Transverse colon (tissue), 4 donors: ENCODE results near the gene OR2V1. TPM values are rescaled to one million over a fixed set of nuclear protein-coding genes. Genes with fewer than 3 reads are reported as not detected.

ENCODE experiments used
- DNase-seq: peaks from one replicate; pipeline ENCODE4 v3.0.0-alpha.2; 2019
- H3K27ac ChIP-seq, 4 donors: fragments of 200-600 bp; sonication (generic); 2 replicates each; pipeline ENCODE4 v1.5.1; 2016 to 2018; ENCODE audit warnings: inconsistent platforms in 4 of 4
- H3K27me3 ChIP-seq: fragments of 200-600 bp; sonication (generic); 2 replicates; pipeline ENCODE4 v1.5.1; 2017; ENCODE audit warnings: inconsistent platforms
- H3K36me3 ChIP-seq, 4 donors: fragments of 200-600 bp; sonication (generic); 2 replicates each; pipeline ENCODE4 v1.5.1; 2017 to 2019; ENCODE audit warnings: inconsistent platforms in 4 of 4
- H3K4me1 ChIP-seq, 4 donors: fragments of 200-600 bp; sonication (generic); 2 replicates each; pipeline ENCODE4 v1.5.1; 2017 to 2020; ENCODE audit warnings: inconsistent platforms in 4 of 4
- H3K4me3 ChIP-seq, 4 donors: fragments of 200-600 bp; sonication (generic); 1 replicate in 1 of 4; 2 replicates in 3 of 4; pipeline versions ENCODE4 v1.5.1 to v1.6.1; 2017 to 2019; ENCODE audit warnings: inconsistent platforms in 4 of 4
- H3K9me3 ChIP-seq, 2 donors: fragments of 200-600 bp; sonication (generic); 2 replicates each; pipeline ENCODE4 v1.5.1; 2017 to 2019; ENCODE audit warnings: inconsistent platforms in 2 of 2
- CTCF ChIP-seq, 5 experiments: fragments of 200-600 bp in 3 of 5; fragments of 450-650 bp in 2 of 5; sonication (generic) in 3 of 5; IDR thresholded peaks; 1 replicate in 2 of 5; 2 replicates in 3 of 5; pipeline ENCODE4 v1.5.1; 2016 to 2017; ENCODE audit warnings: antibody characterized with exemption in 5 of 5, inconsistent platforms in 3 of 5, mild to moderate bottlenecking in 2 of 5, moderate library complexity in 1 of 5
- EP300 ChIP-seq: sonication (generic); formaldehyde crosslinking; IDR thresholded peaks from one replicate; pipeline ENCODE4 v1.6.1; 2017; ENCODE audit warnings: antibody characterized with exemption, low read depth
- POLR2A ChIP-seq: fragments of 450-650 bp; IDR thresholded peaks from one replicate; pipeline ENCODE4 v1.6.1; 2016; ENCODE audit warnings: antibody characterized with exemption, mild to moderate bottlenecking, moderate library complexity
- POLR2AphosphoS5 ChIP-seq, 3 donors: sonication (generic); formaldehyde crosslinking; IDR thresholded peaks; one replicate each; pipeline ENCODE4 v1.6.1; 2016; ENCODE audit warnings: antibody characterized with exemption in 3 of 3
- WGBS, 2 donors: methylation state at CpG; one replicate each; pipeline ENCODE4 v1.1.5; 2018; ENCODE audit warnings: low coverage in 1 of 2; 5-methylcytosine and 5-hydroxymethylcytosine counted together
- in situ Hi-C, 4 donors: fragments of 200-750 bp; cut with MboI; loops; one replicate each; pipeline versions ENCODE4 v1.15.0 to v1.15.1; 2017; ENCODE audit warnings: low sequenced_read_pairs in 3 of 4, low pct_ligation_motif_present in 1 of 4, low pct_unique_long_range_greater_than_20kb in 1 of 4
- intact Hi-C: fragments of 100-400 bp; cut with DNase I; formaldehyde crosslinking; loops from one replicate; pipeline ENCODE4 v1.15.1; 2023; ENCODE audit warnings: low total_unique reads
- total RNA-seq, 4 donors: library from RNA; depleted of rRNA; stranded (reverse); fragments of >200 nt; gene quantifications; one replicate each; pipeline ENCODE4 v1.1.0, GENCODE V29; 2016

OR2V1 gene
- total RNA-seq, 4 donors from 2014 or later = not detected

GRCh38 chr5:181153814-181154213 is 22.8 kb upstream of the OR2V1 start:
- no peak overlapping the region for H3K4me3 ChIP-seq
- 57 to 67% methylated on average over 5 of the region's 5 CpGs for WGBS, 2 donors
- no peak for DNase-seq
- no peak overlapping the region for H3K27ac ChIP-seq
- TF ChIP-seq POLR2AphosphoS5 (IDR thresholded peaks at IDR 0.05) (no peak), EP300 (no peak), CTCF (IDR thresholded peaks at IDR 0.05) (no peak), POLR2A (no peak)
- no peaks in the 10 kb centered on the region for H3K36me3 ChIP-seq
- H3K27me3 ChIP-seq = peaks cover 26% of the 10 kb centered on the region
- no peaks in the 10 kb centered on the region for H3K4me1 ChIP-seq
- intact Hi-C loops = no loop called here
- in situ Hi-C loops = no loop called here
- H3K9me3 ChIP-seq = no peaks in the 10 kb centered on the region

- H3K9me3 ChIP-seq = no peaks in the 10 kb centered on the region
- peaks cover 36% of the 10 kb centered on the region for H3K27me3 ChIP-seq
- no peak for DNase-seq
- no peaks in the 10 kb centered on the region for H3K36me3 ChIP-seq
- WGBS, 2 donors = 72 to 90% methylated on average over 2 to 9 of the region's 9 CpGs
- TF ChIP-seq EP300 = no peak
- no peak for TF ChIP-seq POLR2A
- TF ChIP-seq POLR2AphosphoS5 (IDR thresholded peaks at IDR 0.05) = no peak
- TF ChIP-seq CTCF (IDR thresholded peaks at IDR 0.05) = no peak
- H3K27ac ChIP-seq = no peak overlapping the region
- in situ Hi-C loops = no loop called here
- H3K4me1 ChIP-seq = no peaks in the 10 kb centered on the region
- intact Hi-C loops = no loop called here
- H3K4me3 ChIP-seq = no peak overlapping the region
These were observed 21.4 kb upstream of the OR2V1 start for GRCh38 chr5:181152406-181152805.

- H3K9me3 ChIP-seq = no peaks in the 10 kb centered on the region
These were observed 20.2 kb upstream of the OR2V1 start for GRCh38 chr5:181151146-181151545.

DNA sequence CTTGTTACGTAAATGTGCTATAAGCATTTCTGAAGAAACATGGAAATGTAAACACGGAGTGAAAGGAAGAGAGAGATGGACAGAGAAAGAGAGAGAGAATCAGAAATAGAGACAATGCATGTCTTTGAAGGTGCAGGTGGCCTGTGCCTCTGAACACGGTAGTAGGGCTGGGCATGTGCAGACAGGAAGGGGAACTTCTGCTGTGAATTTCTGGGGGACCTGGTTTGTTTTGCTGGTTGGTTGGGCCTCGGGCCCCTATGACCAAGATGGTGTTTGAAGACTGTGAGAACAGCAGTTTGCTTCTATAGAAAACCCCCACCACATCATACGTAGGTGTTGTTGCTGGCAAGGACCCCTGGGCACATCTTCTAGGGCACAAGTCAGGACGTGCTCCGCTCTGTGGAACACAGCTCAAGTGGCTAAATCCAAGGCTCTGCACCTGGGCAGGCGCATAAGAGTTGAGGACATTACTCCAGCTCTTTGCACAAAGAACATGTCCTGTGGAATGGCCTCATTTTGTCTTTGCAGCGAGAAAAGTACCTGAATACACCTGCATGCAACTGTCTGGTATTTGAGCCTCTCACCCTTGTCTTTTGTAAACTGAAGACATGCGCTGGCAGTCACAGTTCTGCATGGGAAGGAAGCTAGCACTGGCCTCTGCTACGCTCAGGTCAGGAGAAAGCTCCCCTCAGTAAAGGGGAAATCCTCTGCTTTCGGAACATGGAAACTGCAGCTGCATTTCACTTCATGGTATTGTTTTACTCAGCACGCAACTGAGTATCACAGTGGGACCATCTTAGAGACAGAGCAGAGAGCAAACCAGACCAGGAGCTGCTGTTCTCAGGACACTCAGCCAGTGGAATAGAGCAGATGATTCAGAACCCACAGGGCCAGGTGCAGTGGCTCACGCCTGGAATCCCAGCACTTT is 19.1 kb upstream of the OR2V1 start:
- Histone ChIP-seq H3K36me3 (no peaks in the 10 kb centered on the region), H3K4me1 (no peaks in the 10 kb centered on the region), H3K9me3 (no peaks in the 10 kb centered on the region), H3K27ac (no peak overlapping the region), H3K27me3 (peaks cover 31% of the 10 kb centered on the region), H3K4me3 (no peak overlapping the region)
- no peak for DNase-seq
- no peak for TF ChIP-seq CTCF (IDR thresholded peaks at IDR 0.05)
- no peak for TF ChIP-seq POLR2A
- no peak for TF ChIP-seq EP300
- no peak for TF ChIP-seq POLR2AphosphoS5 (IDR thresholded peaks at IDR 0.05)
- 55 to 77% methylated on average over 2 to 14 of the region's 14 CpGs for WGBS, 2 donors
- in situ Hi-C loops (no loop called here), intact Hi-C loops (no loop called here)

More at GRCh38 chr5:181151146-181151545, 20.2 kb upstream of the OR2V1 start:
- in situ Hi-C loops = no loop called here
- no peak overlapping the region for H3K27ac ChIP-seq
- peaks cover 31% of the 10 kb centered on the region for H3K27me3 ChIP-seq
- WGBS, 2 donors = 26 to 30% methylated on average over 3 to 9 of the region's 9 CpGs
- intact Hi-C loops = no loop called here
- H3K36me3 ChIP-seq = no peaks in the 10 kb centered on the region
- TF ChIP-seq POLR2AphosphoS5 (IDR thresholded peaks at IDR 0.05) (no peak), POLR2A (no peak)
- DNase-seq = no peak
- H3K4me3 ChIP-seq = no peak overlapping the region
- H3K4me1 ChIP-seq = no peaks in the 10 kb centered on the region
